Subcutaneous adipose tissue (tissue), 4 donors: ENCODE measurements around the gene DNAJB13. TPM values are rescaled to one million over a fixed set of nuclear protein-coding genes. Genes with fewer than 3 reads are reported as not detected.

Experiments
- total RNA-seq, 4 donors: library from RNA; depleted of rRNA; stranded (reverse); fragments of >200 nt; gene quantifications; one replicate each; pipeline ENCODE4 v1.1.0, GENCODE V29; 2016
- TF ChIP-seq, protein P1 (sequence below): fragments of 450-650 bp; IDR thresholded peaks from one replicate; pipeline ENCODE4 v1.5.1; 2016; ENCODE audit warnings: low read depth, mild to moderate bottlenecking, control low read depth, antibody characterized with exemption, moderate library complexity

The DNAJB13 gene
- total RNA-seq, 4 donors from 2014 or later: not detected

- TF ChIP-seq, protein P1, sequence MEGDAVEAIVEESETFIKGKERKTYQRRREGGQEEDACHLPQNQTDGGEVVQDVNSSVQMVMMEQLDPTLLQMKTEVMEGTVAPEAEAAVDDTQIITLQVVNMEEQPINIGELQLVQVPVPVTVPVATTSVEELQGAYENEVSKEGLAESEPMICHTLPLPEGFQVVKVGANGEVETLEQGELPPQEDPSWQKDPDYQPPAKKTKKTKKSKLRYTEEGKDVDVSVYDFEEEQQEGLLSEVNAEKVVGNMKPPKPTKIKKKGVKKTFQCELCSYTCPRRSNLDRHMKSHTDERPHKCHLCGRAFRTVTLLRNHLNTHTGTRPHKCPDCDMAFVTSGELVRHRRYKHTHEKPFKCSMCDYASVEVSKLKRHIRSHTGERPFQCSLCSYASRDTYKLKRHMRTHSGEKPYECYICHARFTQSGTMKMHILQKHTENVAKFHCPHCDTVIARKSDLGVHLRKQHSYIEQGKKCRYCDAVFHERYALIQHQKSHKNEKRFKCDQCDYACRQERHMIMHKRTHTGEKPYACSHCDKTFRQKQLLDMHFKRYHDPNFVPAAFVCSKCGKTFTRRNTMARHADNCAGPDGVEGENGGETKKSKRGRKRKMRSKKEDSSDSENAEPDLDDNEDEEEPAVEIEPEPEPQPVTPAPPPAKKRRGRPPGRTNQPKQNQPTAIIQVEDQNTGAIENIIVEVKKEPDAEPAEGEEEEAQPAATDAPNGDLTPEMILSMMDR: no peak
Observed at GRCh38 chr11:73965076-73965763, 14.4 kb downstream of the DNAJB13 start.

DNA sequence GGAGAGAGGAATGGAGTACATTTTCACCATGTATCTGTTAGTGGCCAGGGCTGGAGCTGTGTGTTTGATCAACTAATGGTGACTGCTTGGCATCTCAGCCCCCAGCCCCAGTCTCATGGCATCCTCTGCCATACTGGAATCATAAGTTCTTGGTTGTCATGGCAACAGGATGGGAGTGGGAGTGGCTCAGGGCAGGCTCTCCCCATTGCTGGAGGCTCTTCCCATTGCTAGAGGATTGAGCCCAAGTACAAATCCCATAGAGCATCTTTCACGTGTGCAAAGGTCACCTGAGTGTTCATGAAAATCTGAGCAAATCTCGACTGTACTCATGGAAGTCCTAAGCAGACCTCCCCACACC, 14.9 kb downstream of the DNAJB13 start:
- TF ChIP-seq, protein P1: no peak

- TF ChIP-seq, protein P1: no peak
Observed at GRCh38 chr11:73968356-73968966, 17.6 kb downstream of the DNAJB13 start.

- TF ChIP-seq, protein P1: no peak
Observed at GRCh38 chr11:73969091-73969490, 18.3 kb downstream of the DNAJB13 start.

DNA sequence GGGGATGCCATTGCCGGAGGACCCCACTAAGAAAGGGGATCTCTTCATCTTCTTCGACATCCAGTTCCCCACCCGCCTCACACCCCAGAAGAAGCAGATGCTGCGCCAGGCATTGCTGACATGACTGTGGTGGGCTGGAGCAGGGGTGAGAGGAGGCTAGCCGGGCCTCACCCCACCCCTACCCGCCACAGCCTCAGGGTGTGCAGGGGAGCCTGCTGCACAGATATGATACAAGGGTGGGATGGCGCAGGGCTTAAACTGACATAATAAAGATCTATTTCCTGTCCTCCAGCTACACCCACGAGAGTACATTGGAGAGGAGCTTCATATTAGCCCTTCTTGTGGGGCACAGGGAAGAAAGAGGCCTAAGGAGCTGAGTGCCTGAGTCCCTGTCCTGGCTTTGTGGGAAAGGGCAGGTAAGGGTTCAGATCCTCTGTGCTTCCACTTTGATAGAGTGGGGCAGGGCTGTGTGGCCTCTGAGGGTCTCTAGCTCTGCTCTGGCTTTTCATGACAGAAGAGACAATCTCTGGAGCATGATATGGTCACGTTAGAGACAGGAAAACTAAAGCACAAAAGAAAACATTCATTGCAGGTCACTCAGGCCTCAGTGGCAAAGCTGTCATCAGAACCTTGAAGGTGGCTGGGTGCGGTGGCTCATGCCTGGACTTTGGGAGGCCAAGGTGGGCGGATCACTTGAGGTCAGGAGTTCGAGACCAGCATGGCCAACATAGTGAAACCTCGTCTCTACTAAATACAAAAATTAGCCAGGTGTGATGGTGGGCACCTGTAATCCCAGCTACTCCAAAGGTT, 19.4 kb downstream of the DNAJB13 start:
- TF ChIP-seq, protein P1: no peak

- TF ChIP-seq, protein P1: no peak
Observed at GRCh38 chr11:73971175-73971719, 20.4 kb downstream of the DNAJB13 start.

DNA sequence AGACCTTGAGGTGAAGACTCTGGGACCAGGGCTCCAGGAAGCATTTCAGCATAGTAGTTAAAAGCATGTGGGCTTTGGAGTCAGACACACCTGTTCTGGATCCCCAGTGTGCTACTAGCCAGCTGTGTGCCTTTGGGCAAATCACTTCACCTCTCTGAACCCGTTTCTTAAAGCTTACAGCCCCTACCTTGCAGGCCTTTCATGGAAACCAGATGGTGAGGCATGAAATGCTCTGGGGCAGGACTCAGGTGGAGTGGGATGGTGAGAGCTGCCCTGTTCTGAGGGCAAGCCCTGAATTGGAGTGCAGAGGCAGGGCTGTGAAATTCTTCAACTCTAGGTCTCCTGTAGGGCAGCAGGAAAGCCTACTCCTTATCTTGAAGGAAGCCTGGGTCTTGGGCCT, 21.4 kb downstream of the DNAJB13 start:
- TF ChIP-seq, protein P1: no peak
